NCI-H1092 (cell line): ENCODE data around the gene ATG12.
"Not testable (repeated sequence)": the region's sequence is repeated elsewhere in the genome, so short reads cannot be mapped to it uniquely, and the experiment has no call there.

ENCODE experiments used
- DNase-seq: peaks from one replicate; lab custom pipeline; 2025; lab: John Stamatoyannopoulos, UW

The ATG12 gene

DNA sequence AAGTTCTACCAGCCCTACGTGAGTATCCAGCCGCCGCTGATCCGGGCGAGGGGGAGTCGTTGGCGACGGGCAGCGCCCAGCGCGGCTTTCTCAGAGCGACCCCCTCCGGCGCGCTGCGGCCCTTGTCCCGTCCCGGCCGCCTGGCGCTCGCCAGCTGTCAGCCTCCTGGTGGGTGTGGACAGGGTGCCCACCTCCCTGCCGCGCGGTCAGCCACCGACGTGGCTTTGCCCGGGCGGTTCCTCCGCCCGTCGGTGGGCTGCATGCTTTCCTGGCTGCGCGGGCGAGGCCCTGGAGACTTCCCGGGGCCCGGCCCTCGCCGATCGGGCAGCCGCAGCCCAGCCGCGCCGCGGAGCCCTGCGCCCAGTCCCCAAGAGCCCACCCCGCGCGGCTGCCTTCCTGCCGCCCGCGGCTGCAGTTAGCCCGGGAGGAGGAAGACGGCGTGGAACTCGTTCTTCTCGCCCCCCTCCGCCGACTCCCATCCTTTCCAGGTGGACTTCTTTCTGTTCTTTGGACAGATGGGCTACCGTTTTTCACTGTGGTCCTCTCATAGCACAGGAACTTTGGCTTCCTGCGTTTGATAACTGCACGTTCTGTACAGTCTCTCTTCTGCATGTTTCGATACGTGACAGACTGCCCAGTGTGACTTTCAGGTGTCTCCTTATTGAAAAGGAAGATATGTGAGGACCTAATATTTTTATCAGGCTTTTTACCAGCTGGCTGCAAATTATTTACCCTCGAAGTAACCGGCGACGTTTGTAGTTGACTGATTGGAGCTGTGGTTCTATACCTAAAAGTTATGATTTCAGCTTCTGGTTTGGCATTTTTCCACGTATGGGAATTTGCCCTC is 947 bp upstream of the ATG12 start:
- DNase-seq: peak; percentile 57

DNA sequence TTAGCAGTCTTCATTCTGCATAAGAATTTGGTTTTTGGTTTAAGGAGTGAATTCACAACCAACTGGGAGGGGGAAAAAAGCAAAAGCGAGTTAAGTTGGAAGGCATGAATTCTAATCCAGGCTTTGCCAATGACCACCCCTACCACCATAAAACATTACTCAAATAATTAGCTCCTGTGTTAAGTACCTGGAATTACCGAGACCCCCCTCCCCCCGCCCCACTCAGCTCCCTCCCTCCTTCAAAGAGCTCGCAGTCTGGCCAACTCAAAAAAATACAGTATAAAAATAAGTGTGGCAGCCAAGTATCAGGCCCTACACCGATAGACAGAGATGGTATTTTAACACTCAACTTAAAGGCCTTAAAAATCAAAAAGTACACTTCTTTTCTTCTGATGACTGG is 492 bp downstream of the ATG12 start:
- DNase-seq: no peak

DNA sequence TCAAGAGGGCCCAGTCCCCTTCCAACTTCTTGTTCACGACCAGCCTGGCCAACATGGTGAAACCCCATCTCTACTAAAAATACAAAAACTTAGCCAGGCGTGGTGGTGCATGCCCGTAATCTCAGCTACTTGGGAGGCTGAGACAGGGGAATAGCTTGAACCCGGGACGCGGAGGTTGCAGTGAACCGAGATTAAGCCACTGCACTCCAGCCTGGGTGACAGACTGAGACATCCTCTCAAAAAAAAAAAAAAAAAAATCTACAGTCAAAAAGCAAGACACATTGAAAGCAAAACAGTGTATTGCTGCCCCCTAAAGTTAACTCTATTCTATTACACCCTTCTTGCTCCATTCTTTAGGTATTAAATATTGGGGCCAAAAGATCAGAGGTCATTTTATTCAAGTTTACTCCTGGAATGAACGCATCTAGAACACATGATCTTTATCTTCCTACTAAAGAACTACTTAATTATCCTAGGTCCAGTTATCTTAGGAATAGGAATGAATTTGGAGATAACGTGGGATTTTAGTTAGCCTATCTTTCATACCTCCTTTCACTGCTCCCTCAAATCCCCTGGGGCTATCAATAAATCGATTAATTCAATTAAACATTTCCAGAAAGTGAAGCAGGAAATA is 2.4 kb downstream of the ATG12 start:
- DNase-seq: peak; percentile 7

DNA sequence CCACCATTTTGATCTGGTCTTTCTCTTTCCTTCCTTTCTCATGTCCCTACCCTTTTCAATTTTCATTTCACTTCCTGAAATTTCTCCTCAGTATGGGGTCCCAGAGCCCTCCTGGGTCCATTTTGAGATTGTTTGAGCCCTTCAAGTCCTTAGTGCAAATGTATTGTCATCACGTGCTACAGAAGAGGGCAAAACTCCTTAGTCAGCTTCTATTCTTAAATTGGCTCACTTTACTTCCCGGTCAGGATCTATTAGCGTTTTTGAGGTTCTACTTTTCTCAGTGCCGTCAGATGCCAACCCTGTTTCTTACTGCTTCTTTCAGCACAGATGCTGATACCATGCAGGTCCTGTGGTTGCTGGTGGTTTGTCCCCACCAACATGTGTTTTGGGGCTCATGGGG is 5.9 kb downstream of the ATG12 start:
- DNase-seq: no peak

DNA sequence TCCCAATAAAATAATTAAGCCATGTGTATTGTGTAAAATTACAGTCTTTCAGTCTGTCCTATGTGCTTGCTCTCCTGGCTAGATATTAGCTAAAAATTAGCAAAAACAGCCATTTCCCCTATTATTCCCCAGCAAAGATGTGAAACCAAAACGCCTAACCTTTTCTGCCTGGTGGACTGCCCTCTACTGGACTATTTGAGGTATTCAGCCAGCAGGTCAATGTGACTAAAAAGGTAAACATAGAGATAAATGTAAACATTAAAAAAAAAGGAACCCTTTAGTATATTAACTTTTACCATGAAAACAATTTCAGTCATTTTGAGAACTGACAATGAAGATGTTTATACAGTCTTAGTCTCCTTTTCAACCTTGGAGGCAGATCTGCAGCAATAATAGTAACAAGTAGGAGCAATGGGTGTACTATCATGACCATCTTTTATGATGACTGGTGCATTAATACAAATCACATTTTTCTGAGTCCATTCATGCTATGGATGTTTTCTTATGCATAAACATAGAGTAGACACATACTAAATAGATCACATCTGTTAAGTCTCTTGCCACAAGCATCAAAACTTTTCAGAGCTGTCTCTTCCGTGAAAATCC is 10.1 kb downstream of the ATG12 start:
- no peak for DNase-seq

DNA sequence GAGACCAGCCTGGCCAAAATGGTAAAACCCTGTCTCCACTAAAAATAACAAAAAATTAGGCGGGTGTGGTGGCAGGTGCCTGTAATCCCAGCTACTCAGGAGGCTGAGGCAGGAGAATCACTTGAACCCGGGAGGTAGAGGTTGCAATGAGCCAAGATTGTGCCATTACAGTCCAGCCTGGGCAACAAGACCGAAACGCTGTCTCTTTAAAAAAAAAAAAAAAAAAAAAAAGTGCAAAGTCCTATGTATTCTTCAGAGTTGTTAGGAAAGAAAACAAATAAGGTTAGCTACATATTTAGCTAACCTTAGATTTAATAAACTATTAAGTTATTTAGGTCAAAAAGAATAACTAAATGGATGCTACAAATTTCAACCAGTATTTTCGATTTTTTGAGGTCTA is 11.5 kb downstream of the ATG12 start:
- no peak for DNase-seq

DNA sequence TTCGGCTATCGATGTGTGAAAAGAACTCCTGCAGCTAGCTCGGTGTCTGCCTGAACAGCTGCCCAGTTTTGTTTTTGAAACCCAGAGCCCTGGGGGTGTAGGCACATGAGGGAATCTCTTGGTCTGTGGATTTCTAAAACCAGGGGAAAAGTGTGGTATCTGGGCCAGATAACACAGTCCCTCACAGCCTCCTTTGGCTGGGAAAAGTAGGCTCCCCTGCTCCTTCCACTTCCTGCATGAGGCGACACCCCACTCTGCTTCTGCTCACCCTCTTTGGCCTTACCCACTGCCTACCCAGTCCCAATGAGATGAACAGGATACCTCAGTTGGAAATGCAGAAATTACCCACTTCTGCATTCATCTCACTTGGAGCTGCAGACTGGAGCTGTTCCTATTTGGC is 15.4 kb downstream of the ATG12 start:
- no peak for DNase-seq

DNA sequence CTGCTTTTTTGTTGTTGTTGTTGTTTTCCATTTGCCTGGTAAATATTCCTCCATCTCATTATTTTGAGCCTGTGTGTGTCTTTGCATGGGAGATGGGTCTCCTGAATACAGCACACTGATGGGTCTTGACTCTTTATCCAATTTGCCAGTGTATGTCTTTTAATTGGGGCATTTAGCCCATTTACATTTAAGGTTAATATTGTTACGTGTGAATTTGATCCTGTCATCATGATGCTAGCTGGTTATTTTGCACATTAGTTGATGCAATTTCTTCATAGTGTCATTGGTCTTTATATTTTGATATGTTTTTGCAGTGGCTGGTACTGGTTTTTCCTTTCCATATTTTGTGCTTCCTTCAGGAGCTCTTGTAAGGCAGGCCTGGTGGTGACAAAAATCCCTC is 16.4 kb downstream of the ATG12 start:
- not testable (repeated sequence) for DNase-seq

DNA sequence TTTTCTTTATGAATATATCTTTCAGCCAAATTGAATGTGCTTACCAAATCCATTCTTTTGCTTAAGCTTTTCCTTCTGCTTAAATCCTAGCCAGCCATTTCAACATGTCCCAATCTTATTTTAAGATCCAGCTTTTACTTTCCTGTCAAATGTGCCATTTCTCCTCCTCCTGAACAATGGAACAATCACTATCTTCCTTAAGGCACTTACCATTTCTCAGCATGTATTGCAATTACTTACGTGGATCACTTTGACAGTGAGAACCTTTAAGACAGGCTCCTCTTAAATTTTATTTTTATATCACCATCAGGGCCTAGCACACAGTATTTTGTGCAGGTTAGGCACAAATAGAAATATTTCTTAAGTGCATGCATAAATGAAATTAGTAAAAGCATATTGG is 20.5 kb downstream of the ATG12 start:
- no peak for DNase-seq

DNA sequence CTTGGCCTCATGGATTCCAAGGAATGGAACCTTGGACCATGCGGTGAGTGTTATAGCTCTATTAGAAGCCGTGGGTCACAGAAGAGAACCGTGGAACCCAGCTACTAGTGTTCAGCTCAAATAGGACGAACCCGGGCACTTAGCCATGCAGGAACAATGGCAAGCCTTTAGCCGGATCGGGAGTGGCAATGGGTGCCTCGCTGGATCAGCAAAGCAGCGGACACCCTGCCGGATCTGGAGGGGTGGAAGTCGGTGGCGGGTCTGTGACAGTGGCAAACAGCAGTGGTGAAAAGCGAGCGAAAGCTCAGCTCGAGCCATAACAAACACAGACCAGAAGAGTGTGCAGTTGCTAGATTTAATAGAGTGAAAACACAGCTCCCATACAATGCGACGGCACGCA is 22.5 kb downstream of the ATG12 start:
- DNase-seq: no peak

DNA sequence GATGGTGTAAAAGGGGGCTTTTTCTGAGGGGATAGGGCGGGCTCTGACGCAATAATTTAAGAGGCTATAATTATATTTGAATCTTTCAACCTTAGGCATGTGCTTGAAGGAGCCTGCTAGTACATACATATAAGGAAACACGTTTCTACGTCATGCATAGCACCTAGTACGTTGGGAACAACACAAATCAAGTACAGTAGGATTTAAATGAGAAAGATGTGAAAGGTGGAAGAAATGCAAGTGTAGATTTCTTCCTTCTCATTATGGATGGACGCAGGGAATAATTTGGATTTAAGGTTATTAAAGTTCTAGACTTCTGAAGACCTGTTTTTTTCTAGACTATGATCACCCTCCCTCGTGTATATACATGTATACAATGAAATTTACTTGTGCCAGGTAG is 24.0 kb downstream of the ATG12 start:
- no peak for DNase-seq

DNA sequence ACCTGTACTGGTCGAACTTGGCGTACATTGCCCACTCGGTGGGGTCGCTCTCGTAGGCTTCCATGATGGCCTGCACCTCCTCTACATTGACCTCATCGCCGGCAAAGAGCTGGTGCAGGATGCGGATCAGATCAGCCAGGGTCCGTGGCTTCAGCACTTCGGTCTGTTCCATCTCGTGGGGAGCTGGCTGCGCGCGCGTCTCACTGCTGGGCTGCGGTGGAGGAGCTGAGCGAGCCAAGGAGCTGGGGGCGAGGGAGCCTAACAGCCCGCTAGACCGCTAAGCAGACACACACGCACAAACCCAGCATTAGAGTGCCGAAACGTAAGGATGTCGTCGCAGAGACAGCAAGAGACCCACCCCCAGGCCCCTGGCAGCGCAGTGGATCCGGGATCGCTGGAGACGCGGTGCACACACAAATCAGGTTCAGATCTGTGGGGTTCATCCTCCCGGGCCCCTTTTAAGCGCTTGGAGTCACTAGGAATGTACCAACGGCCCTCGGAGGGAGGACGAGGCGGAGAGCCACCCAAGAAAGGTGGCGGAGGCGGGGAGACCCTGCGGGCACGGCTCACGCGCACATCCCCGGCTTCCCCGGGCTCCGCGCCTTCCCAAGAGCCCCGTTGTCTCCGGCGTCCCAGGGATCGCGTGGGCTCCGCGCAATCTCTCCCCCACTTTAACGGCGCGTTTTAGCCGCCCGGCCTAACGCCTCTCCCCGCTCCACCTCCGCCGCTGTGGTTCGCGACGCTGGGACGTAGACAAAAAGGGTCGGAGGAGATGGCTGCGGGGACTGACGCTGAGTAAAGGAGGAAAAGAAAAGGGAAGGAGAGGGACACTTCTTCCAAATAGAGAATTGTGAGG is 24.9 kb downstream of the ATG12 start, which contains the start of gene CDO1:
Gene CDO1 (minus strand): TSS at position 434 of the 856 bp plus-strand sequence. CDS start 262 bp downstream, at position 172.
- peak; percentile 54 for DNase-seq

DNA sequence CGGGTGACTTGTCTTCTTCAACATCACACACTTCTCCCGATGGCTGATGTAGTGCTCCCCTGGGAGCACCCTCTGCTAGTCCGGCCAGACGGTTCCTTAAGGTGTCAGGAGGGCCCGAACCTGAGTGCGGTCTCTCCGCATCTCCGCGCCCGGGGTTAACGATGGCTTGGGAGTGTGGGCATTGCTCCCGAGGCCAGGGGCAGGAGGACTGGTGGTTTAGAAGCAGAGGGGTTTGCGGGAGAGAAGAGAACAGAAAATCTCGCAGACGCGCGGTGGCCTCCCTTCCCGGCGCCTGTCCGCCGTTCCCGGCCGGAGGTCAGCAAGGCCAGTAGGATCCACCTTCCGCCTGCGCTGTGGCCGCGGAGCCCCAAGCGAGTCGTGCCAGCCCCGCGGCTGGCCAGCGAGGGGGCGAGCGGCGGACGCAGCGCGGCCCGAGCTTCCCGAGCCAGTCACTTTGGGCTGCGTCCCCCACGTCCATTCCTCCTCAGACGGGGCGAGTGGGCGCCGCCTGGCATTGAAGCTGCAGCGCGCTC is 25.6 kb downstream of the ATG12 start:
- no peak for DNase-seq

DNA sequence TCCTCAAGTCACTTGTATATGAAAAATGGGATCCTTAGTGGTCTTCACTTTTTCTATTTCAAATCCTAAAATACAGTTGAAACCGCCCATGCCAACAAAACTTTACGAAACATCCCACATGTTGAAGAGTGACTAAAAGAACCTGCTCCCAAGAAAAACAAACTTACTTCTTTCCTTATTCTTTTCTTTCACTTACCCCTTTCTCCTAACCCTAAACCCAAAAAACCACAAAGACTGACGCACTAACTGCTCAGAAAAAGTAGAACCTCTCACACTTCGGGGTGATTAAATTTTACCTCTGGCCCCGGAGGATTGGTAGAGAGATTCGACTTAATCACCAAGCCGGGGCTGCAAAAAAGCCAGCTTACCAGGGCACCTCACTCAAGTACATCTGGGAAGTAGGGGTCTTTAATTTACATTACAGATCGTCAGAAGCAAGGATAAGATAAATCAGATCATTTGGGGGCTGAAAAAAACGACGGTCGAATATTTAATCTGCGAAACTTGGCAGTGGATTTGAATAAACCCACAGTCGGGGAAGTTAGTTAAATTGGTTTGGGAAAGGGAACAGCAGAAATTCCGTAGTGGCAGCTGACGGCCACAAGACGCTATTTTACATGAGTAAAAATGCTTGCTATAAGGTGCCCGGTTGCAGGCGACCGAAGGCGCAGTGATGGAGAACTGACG is 26.2 kb downstream of the ATG12 start:
- DNase-seq: no peak

DNA sequence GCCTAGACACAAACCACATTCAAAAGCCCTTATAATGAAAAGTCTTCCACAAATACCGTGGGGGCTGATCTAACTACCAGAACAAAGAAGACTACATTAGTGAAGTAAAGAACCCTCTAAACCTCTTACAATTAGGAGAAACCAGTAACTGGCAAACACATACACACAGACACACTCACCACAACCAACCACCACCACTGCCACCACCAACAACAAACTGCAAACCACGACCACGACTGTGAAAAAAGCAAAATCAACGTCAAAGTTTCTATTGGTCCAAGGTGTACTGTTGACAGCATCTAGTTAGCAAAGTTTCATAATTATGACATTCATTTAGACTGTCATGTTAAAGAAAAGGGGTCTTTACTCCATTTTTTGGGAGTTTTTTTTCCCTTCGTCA is 27.6 kb downstream of the ATG12 start:
- no peak for DNase-seq

DNA sequence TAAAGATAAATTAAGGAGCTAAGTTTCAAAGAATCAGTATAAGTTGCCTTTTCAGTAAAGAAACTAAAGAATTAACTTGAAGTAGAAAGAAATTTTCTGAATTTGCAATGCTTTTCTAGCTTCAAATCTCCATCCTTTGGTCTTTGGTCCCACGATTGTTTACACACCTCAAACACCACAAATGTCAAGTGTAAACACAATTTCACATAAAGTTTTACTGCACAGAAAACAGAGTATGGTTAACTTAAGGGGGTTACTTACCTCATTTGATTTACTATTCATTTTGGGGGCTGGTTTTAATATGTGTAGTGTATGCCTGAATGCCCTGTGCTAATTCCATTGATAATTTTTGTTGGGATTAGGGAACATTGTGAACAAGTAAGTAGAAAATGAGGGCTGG is 29.0 kb downstream of the ATG12 start:
- DNase-seq: no peak

DNA sequence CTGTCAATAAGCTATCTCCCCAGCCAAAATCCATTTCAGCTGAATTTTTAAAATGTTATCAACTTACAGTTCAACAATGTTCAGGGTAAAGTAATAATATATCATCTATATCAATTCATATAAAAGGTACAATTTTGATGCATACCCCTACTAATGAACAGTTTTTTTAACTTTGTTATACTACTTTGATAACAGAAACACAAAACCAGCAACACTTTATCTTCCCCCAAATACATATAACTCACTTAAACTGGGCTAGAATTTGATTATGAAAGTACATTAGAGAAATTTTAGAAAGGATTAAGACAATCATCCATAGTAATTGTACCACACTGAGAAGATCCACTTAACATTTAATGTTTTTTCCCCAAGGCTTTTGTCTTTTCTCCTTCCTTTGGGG is 30.0 kb downstream of the ATG12 start:
- no peak for DNase-seq

DNA sequence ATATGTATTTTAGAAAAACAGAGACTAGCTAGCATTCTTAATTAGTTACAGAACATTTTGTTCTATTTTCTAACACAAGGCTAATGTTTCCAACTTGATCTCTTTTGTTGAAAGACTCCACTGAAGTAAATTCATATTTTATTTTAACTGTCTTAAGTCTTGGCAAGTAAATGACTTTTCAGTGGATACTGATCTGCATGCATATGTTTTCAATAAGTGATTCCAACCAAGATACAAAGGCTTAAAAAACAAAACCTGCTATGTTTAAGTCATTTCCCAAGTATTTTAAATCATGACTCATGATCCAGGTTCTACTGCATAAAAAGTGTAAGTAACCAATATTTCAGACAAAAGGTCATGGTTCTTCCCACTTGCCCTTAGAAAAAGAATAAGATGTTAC is 30.6 kb downstream of the ATG12 start:
- no peak for DNase-seq

DNA sequence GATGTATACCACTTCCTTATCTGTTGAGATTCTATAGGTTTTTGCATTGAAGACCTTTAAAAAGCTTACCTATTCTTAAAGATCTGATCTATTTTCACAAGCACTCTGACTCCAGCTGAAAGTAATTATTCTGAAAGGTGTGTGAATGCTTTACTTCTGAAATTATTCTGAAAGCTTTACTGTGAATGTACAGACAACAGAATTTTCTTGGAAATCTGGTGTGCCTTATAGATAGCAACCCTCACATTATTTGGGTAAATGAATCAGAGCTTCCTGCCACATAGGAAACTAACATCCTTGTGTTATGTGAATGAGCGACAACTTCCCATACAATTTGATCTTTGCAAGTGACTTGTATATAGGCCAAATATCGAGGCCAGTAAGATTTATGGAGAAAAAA is 31.4 kb downstream of the ATG12 start:
- no peak for DNase-seq

DNA sequence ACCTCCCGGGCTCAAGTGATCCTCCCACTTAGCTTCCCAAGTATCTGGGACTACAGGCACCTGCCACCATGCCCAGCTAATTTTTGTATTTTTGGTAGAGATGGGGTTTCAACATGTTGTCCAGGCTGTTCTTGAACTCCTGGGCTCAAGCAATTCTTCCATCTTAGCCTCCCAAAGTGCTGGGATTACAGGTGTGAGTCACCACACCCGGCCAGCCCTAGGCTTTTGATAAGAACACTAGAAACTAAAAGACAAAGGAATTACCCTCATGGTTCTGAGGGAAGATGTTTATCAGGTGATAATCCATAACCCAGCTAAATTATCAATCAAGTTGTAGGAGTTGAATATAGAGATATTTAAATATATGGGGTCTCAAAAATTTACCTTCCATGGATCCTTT is 33.3 kb downstream of the ATG12 start:
- not testable (repeated sequence) for DNase-seq

DNA sequence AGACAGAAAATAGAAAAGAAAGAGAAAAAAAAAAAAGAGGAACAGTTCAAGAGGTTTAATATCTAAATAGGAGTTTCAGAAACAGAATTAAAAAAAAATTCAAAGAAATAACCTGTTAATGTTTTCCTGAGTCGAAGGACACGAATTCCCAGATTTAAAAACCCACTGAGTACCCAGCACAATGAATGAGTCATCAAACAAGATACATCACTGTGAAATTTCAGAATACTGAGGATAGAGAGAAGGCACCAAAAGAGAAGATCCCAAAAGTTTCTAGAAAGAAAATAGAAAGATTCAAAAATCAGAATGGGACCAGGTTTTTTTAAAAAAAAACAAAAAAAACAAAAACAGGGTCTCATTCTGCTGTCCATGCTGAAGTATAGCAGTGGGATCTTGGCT is 33.7 kb downstream of the ATG12 start:
- DNase-seq: no peak
